ENCODE results near the gene CMSS1. TPM values are rescaled to one million over a fixed set of nuclear protein-coding genes. Genes with fewer than 3 reads are reported as not detected.
A peak's percentile ranks its signal among the peaks of the same experiment; 100 is the strongest.

Gene CMSS1
- total and polyA plus RNA-seq, 9 donors: 14.5 to 54.0 (median 24.9) TPM

DNA sequence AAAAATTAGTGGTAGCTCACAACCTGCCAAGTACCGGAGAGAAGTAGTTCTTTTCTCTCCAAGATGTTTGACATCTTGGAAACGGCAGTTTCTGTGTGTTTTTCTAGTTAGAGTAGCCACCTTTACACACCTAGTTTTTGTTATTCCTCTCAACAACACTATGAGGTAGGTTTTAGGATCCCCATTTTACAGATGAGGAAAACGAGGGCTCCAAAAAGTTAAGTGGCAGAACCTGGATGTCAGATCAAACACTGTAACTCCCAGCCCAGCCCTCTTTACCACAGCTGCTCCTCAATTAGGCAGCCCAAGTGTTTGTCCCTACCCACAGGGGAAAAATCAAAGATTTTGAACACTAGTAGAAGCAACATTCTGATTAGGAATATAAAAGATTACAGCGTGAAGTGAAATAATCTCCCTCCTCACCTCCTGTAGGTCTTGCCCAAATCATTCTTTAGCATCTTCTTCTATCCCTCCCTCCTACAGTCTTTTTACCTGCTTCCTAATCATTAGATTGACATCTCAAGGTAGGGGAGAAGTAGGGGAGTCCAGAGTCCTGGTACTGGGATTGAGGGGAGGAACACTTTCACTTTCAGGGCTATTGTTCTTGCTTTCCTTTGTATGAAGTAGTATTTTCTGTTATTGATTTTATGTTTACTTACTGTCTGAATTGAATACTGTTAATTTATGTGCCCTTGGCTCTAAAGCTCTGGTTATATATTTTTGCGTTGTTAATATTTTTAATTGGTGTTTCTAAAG lies 142.6 kb downstream of the CMSS1 start:
- DNase-seq: no peak
- TF ChIP-seq, protein P1, sequence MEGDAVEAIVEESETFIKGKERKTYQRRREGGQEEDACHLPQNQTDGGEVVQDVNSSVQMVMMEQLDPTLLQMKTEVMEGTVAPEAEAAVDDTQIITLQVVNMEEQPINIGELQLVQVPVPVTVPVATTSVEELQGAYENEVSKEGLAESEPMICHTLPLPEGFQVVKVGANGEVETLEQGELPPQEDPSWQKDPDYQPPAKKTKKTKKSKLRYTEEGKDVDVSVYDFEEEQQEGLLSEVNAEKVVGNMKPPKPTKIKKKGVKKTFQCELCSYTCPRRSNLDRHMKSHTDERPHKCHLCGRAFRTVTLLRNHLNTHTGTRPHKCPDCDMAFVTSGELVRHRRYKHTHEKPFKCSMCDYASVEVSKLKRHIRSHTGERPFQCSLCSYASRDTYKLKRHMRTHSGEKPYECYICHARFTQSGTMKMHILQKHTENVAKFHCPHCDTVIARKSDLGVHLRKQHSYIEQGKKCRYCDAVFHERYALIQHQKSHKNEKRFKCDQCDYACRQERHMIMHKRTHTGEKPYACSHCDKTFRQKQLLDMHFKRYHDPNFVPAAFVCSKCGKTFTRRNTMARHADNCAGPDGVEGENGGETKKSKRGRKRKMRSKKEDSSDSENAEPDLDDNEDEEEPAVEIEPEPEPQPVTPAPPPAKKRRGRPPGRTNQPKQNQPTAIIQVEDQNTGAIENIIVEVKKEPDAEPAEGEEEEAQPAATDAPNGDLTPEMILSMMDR (IDR thresholded peaks at IDR 0.05): no peak
- TF ChIP-seq POLR2A (IDR thresholded peaks at IDR 0.05) (no peak), EP300 (IDR thresholded peaks at IDR 0.05) (no peak)
- intact Hi-C loops (cut with DNase I): no loop called here
- peak overlapping the region in 1 of 2 donors; percentile 39 for H3K27ac ChIP-seq
- no peaks in the 10 kb centered on the region for H3K9me3 ChIP-seq
- no peaks in the 10 kb centered on the region for H3K27me3 ChIP-seq
- H3K4me1 ChIP-seq (ENCODE audit: insufficient read depth): peaks cover 9% of the 10 kb centered on the region
- no peak overlapping the region for H3K4me3 ChIP-seq
- no peaks in the 10 kb centered on the region for H3K36me3 ChIP-seq
- 57 to 75% (median 70%) methylated on average over 5 of the region's 5 CpGs for WGBS, 3 donors

GRCh38 chr3:99960941-99961340 lies 143.3 kb downstream of the CMSS1 start:
- H3K27ac ChIP-seq: no peak overlapping the region
- intact Hi-C loops (cut with DNase I): no loop called here
- peaks cover 9% of the 10 kb centered on the region for H3K4me1 ChIP-seq (ENCODE audit: insufficient read depth)
- H3K36me3 ChIP-seq: no peaks in the 10 kb centered on the region
- peak; percentile 67 for TF ChIP-seq EP300 (IDR thresholded peaks at IDR 0.05)
- no peak for TF ChIP-seq POLR2A (IDR thresholded peaks at IDR 0.05)
- no peaks in the 10 kb centered on the region for H3K27me3 ChIP-seq
- no peak overlapping the region for H3K4me3 ChIP-seq
- H3K9me3 ChIP-seq: no peaks in the 10 kb centered on the region
- peak in 1 of 5 donors; percentile 29 for DNase-seq
- 32 to 58% (median 45%) methylated on average over 7 of the region's 7 CpGs for WGBS, 3 donors

- H3K27ac ChIP-seq: no peak overlapping the region
- no peak for TF ChIP-seq EP300 (IDR thresholded peaks at IDR 0.05)
- no peak for TF ChIP-seq POLR2A (IDR thresholded peaks at IDR 0.05)
- TF ChIP-seq, protein P1 (IDR thresholded peaks at IDR 0.05): no peak
- no peaks in the 10 kb centered on the region for H3K36me3 ChIP-seq
- DNase-seq: no peak
- H3K27me3 ChIP-seq: no peaks in the 10 kb centered on the region
- H3K4me3 ChIP-seq: no peak overlapping the region
- WGBS, 3 donors: 89 to 94% (median 91%) methylated on average over 7 of the region's 7 CpGs
- H3K9me3 ChIP-seq: no peaks in the 10 kb centered on the region
- H3K4me1 ChIP-seq (ENCODE audit: insufficient read depth): peaks cover 11% of the 10 kb centered on the region
- intact Hi-C loops (cut with DNase I): no loop called here
Measured at GRCh38 chr3:99961756-99962515, 144.3 kb downstream of the CMSS1 start.

DNA sequence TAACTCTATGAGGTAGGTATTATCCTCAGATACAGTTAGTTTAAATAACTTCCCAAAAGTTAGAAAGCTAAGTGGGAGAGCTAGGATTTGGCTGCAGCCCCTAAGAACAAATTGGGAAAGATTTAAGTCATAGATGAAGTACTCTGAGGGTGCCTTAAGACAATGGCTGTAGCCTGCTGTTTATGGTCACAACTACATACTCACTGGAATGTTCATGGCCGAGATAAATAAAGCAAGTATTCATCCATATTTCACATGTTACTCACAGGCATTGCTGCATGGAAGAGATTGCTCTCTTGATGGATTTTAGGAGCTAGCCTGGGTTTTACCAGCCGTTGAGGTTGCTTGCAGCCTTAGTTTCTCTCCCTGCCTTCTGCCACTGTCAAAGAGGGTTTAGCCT lies 145.0 kb downstream of the CMSS1 start:
- peaks cover 11% of the 10 kb centered on the region for H3K4me1 ChIP-seq (ENCODE audit: insufficient read depth)
- H3K4me3 ChIP-seq: no peak overlapping the region
- intact Hi-C loops (cut with DNase I): no loop called here
- 68 to 78% (median 72%) methylated on average over 2 of the region's 2 CpGs for WGBS, 3 donors
- H3K27me3 ChIP-seq: no peaks in the 10 kb centered on the region
- TF ChIP-seq EP300 (IDR thresholded peaks at IDR 0.05): no peak
- TF ChIP-seq, protein P1 (IDR thresholded peaks at IDR 0.05): no peak
- TF ChIP-seq POLR2A (IDR thresholded peaks at IDR 0.05): no peak
- no peaks in the 10 kb centered on the region for H3K9me3 ChIP-seq
- no peak overlapping the region for H3K27ac ChIP-seq
- no peaks in the 10 kb centered on the region for H3K36me3 ChIP-seq
- no peak for DNase-seq

DNA sequence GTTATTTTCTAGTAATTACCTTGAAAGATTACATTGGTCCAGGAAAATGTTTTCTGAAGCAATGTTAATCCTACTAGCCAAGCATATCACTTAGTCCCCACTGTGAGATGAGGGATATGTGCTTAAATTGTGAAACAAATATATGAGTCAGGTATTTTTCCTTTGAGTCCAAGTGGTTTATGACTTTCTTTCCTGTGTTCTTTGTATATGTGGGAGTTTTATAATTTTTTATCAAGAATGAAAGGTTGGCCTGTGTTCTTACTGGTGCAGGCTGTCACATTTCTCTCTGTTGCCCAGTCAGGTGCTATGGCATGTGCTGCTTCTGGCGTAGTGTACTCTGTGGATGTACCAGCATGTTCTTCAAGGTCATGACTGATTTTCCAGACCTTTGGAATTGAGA lies 147.4 kb downstream of the CMSS1 start:
- no peak for TF ChIP-seq POLR2A (IDR thresholded peaks at IDR 0.05)
- TF ChIP-seq, protein P1 (IDR thresholded peaks at IDR 0.05): no peak
- TF ChIP-seq EP300 (IDR thresholded peaks at IDR 0.05): no peak
- no peak overlapping the region for H3K27ac ChIP-seq

More for the DNA sequence above, 147.4 kb downstream of the CMSS1 start:
- H3K36me3 ChIP-seq: no peaks in the 10 kb centered on the region
- DNase-seq: no peak
- WGBS, 3 donors: 79 to 88% (median 81%) methylated on average over 1 of the region's 1 CpG
- intact Hi-C loops (cut with DNase I): no loop called here
- peaks cover 5% of the 10 kb centered on the region for H3K4me1 ChIP-seq (ENCODE audit: insufficient read depth)
- no peaks in the 10 kb centered on the region for H3K9me3 ChIP-seq
- no peaks in the 10 kb centered on the region for H3K27me3 ChIP-seq
- no peak overlapping the region for H3K4me3 ChIP-seq
